Epithelial cell of esophagus (primary cell): ENCODE results near the gene SLC22A17.
"Not testable (repeated sequence)": the region's sequence is repeated elsewhere in the genome, so short reads cannot be mapped to it uniquely, and the experiment has no call there.

Experiments
- DNase-seq: peaks from one replicate; pipeline ENCODE4 v3.0.0; 2010; ENCODE audit warnings: low read depth
- H3K4me3 ChIP-seq: 2 replicates; pipeline ENCODE4 v1.5.1; 2011; ENCODE audit warnings: mild to moderate bottlenecking, low read length, control low read depth
- TF ChIP-seq, protein P1 (sequence below): IDR thresholded peaks from 2 replicates; pipeline ENCODE4 v1.5.1; 2011; ENCODE audit warnings: low read depth, mild to moderate bottlenecking, low read length, control low read depth, inconsistent platforms; ENCODE audit not compliant: insufficient read depth; ENCODE audit errors: missing control alignments

SLC22A17 gene

DNA sequence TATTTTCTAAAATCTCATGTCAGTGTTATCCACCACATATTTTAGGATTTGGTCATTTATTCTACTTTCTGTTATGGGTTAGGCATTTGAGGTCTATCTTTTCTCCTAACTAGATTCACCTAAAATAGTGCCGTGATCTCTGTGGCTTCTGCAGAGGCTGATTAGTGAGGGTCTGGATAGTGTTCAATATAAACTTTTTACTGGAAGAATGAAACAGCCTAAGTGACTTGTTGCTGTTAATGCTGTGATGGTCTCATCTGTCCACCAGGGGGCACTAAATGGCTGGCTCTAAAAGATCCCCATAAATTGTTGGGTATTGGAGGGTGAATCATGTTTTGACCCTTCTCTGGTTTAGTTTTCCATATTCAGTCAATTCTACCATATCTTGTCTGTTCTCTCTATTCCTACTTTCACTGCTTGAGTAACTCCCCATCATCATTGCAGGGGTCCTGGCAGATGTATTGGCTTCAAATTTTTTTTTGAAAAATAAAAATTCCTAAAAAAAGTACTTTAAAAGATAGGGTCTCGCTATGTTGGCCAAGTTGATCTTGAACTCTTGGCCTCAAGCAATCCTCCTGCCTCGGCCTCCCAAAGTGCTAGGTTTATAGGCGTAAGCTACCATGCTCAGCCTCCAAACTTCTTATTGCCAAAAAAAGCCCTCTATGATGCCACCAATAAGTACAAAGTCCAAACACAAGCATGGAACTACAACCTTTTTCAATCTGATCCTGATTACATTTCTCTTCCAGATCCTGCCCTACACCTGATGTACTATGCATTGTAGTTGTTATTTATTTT lies 24.5 kb downstream of the SLC22A17 start:
- no peak overlapping the region for H3K4me3 ChIP-seq
- TF ChIP-seq, protein P1, sequence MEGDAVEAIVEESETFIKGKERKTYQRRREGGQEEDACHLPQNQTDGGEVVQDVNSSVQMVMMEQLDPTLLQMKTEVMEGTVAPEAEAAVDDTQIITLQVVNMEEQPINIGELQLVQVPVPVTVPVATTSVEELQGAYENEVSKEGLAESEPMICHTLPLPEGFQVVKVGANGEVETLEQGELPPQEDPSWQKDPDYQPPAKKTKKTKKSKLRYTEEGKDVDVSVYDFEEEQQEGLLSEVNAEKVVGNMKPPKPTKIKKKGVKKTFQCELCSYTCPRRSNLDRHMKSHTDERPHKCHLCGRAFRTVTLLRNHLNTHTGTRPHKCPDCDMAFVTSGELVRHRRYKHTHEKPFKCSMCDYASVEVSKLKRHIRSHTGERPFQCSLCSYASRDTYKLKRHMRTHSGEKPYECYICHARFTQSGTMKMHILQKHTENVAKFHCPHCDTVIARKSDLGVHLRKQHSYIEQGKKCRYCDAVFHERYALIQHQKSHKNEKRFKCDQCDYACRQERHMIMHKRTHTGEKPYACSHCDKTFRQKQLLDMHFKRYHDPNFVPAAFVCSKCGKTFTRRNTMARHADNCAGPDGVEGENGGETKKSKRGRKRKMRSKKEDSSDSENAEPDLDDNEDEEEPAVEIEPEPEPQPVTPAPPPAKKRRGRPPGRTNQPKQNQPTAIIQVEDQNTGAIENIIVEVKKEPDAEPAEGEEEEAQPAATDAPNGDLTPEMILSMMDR: peak; percentile 86
- DNase-seq: peak; percentile 80

DNA sequence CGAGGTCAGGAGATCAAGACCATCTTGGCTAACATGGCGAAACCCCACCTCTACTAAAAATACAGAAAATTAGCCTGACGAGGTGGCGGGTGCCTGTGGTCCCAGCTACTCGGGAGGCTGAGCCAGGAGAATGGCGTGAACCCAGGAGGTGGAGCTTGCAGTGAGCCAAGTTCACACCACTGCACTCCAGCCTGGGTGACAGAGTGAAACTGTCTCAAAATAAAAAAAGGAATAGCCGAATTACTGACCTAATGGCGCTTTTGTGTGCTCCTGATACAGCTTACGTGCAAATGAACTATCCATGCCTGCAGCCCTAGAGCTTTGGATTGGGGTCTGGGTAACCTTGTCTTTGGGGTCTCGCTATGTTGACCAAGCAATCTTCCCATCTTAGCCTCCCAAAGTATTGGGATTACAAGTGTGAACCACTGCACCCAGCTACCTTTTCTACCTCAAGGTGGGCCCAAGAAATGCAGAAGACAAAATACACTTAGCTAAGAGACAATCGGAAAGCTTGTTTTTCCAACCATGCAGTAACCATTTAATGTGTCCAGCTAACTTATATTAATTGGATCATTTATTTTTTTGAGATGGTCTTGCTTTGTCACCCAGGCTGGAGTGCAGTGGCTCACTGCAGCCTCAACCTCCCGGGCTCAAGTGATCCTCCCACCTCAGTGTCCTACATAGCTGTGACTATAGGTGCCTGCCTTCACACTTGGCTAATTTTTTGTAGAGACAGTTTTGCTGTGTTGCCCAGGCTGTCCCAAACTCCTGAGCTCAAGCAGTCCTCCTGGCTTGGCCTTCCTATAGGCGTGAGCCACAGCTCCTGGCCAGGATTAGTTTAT lies 26.0 kb downstream of the SLC22A17 start:
- H3K4me3 ChIP-seq: no peak overlapping the region
- no peak for DNase-seq
- TF ChIP-seq, protein P1: no peak

DNA sequence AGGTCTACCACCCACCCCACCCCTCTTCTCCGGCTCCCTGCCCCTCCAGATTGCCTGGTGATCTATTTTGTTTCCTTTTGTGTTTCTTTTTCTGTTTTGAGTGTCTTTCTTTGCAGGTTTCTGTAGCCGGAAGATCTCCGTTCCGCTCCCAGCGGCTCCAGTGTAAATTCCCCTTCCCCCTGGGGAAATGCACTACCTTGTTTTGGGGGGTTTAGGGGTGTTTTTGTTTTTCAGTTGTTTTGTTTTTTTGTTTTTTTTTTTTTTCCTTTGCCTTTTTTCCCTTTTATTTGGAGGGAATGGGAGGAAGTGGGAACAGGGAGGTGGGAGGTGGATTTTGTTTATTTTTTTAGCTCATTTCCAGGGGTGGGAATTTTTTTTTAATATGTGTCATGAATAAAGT lies 26.9 kb downstream of the SLC22A17 start:
- not testable (repeated sequence) for DNase-seq, H3K4me3 ChIP-seq

DNA sequence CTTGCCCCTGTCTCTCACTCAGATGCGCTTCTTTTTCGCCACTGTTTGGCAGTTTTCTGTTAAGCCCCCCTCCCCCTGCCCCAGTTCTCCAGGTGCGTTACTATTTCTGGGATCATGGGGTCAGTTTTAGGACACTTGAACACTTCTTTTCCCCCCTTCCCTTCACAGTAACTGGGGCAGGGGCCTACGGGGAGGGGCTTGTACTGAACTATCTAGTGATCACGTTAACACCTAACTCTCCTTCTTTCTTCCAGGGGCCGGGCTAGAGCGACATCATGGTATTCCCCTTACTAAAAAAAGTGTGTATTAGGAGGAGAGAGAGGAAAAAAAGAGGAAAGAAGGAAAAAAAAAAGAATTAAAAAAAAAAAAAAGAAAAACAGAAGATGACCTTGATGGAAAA lies 27.7 kb downstream of the SLC22A17 start:
- DNase-seq: no peak
- no peak overlapping the region for H3K4me3 ChIP-seq
- TF ChIP-seq, protein P1: no peak

DNA sequence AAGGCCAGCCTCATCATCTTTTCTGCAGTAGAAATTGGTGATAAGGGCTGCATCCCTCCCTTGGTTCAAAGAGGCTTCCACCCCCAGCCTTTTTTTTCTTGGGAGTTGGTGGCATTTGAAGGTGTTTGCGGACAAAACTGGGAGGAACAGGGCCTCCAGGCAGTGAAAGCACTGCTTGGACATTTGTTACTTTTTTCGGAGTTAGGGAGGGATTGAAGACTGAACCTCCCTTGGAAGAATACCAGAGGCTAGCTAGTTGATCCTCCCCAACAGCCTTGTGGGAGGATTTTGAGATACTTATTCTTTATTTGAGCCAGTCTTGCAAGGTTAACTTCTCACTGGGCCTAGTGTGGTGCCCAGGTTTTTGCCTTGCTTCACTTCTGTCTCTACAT lies 28.2 kb downstream of the SLC22A17 start:
- no peak overlapping the region for H3K4me3 ChIP-seq
- DNase-seq: no peak
- TF ChIP-seq, protein P1: no peak

DNA sequence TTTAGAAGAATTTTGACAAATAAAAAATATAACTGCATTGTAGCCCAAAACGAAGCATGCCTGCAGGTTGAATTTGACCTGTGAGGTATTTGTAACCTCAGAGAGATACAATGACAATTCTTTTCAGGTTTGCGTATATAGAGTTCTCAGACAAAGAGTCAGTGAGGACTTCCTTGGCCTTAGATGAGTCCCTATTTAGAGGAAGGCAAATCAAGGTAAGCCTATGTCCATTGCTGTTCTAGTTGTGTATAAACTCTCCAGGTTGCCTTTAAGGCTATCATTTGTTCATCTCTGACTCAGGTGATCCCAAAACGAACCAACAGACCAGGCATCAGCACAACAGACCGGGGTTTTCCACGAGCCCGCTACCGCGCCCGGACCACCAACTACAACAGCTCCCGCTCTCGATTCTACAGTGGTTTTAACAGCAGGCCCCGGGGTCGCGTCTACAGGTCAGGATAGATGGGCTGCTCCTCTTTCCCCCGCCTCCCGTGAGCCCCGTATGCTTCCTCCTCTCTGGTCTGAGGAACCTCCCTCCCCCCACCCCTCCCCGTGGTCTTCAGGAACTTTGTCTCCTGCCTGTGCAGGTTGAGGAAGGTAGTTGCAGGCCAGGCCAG lies 28.7 kb downstream of the SLC22A17 start:
- H3K4me3 ChIP-seq: no peak overlapping the region
- no peak for DNase-seq
- TF ChIP-seq, protein P1: no peak
